ENCODE measurements around the gene PEMT. TPM values are rescaled to one million over a fixed set of nuclear protein-coding genes. Genes with fewer than 3 reads are reported as not detected.

The PEMT gene
- total RNA-seq, 1 donor from 2014 or later = 39.2 TPM

DNA sequence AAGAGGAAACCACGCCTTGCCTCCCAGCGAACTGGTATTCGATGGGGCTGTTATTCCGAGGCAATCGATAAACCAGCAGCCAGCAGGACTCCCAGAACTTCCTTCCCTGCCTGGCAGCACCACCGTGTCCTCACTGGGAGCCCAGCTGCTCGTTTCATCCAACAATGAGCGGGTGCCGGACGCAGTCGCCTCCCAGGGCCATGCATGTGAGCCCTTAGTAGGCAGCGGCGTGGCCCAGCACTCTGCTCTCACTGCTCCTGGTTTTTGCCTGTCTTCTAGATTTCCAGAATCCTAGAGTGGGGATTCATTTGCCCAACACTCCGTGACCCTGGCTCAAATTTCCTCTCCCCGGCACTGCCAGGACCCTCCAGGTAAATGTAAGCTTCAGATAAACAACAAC, 66.2 kb downstream of the PEMT start:
- no peak overlapping the region for H3K4me3 Mint-ChIP-seq (ENCODE audit: low read depth)
- no peak for DNase-seq (ENCODE audit: low spot score)
- no peak overlapping the region for H3K27ac Mint-ChIP-seq
- H3K27me3 Mint-ChIP-seq (ENCODE audit: low read depth) = no peaks in the 10 kb centered on the region
- no peaks in the 10 kb centered on the region for H3K9me3 Mint-ChIP-seq
- no peaks in the 10 kb centered on the region for H3K36me3 Mint-ChIP-seq (ENCODE audit: low read depth)
- intact Hi-C loops (cut with micrococcal nuclease) = no loop called here
- H3K4me1 Mint-ChIP-seq (ENCODE audit: low read depth) = no peaks in the 10 kb centered on the region

GRCh38 chr17:17523731-17524490, 67.6 kb downstream of the PEMT start:
- H3K9me3 Mint-ChIP-seq = no peaks in the 10 kb centered on the region
- H3K4me1 Mint-ChIP-seq (ENCODE audit: low read depth) = no peaks in the 10 kb centered on the region
- intact Hi-C loops (cut with micrococcal nuclease) = no loop called here
- no peak overlapping the region for H3K4me3 Mint-ChIP-seq (ENCODE audit: low read depth)
- H3K36me3 Mint-ChIP-seq (ENCODE audit: low read depth) = no peaks in the 10 kb centered on the region
- no peak overlapping the region for H3K27ac Mint-ChIP-seq
- no peaks in the 10 kb centered on the region for H3K27me3 Mint-ChIP-seq (ENCODE audit: low read depth)
- no peak for DNase-seq (ENCODE audit: low spot score)

DNA sequence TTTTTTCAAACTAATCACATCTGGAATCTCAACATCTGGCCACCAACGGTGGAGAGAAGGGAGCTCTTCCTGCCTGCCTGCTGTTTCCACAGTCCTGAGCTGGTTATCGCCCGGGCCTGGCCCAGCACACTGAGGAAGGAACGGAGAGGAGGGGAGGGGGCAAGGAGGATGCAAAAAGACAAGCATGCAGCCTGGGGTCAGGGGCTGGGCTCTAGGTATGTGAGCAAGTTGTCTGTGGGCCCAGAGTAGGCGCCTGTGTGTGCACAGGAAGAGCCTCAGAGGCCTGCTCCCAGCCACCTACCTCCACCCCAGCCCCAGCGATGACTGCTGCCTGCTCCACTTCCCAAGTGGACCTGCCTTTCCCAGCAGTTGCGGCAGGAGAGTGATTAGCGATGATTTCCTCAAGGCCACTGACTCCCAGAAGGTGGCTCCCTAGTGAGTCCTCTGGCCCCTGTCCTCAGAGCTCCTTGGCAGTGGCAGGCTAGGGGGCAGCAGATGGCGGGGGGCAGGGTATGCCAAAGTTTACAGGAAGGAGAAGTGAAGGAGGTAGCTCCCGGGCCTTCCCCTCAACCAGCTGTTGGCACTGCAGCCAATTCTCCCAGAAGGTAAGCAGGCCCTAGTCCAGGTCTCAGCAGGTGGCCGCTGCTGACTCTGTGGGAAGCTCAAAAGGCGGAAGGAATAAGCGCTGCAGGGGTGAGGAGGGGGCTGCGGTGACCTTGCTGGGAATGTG, 68.3 kb downstream of the PEMT start:
- Mint-ChIP-seq H3K27me3 (ENCODE audit: low read depth) (no peaks in the 10 kb centered on the region), H3K36me3 (ENCODE audit: low read depth) (no peaks in the 10 kb centered on the region), H3K27ac (no peak overlapping the region), H3K4me1 (ENCODE audit: low read depth) (no peaks in the 10 kb centered on the region), H3K4me3 (ENCODE audit: low read depth) (no peak overlapping the region), H3K9me3 (no peaks in the 10 kb centered on the region)
- intact Hi-C loops (cut with micrococcal nuclease) = no loop called here
- no peak for DNase-seq (ENCODE audit: low spot score)

- H3K27me3 Mint-ChIP-seq (ENCODE audit: low read depth) = no peaks in the 10 kb centered on the region
These were observed 70.8 kb downstream of the PEMT start for GRCh38 chr17:17520599-17521232.

DNA sequence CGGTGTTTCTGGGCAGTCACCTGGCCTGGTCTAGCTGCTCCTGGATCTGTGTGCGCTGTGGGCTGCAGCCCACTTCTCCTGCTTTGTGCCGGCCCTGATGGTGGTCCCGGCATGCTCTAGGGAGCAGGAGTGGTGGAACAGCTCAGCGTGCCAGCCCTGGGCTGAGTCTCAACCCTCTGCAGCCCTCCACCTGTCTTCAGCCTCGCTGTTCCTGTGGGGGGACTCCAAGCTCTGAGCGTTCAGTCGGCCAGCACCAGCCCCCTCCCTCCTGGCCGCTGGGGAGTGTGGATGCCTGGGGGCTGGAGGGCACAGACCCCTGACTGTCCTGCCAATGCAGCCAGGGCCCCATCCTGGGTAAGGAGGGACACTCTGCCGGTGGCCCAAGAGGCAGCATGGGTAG, 71.6 kb downstream of the PEMT start:
- no peak overlapping the region for H3K27ac Mint-ChIP-seq
- H3K9me3 Mint-ChIP-seq = no peaks in the 10 kb centered on the region
- peaks cover 3% of the 10 kb centered on the region for H3K4me1 Mint-ChIP-seq (ENCODE audit: low read depth)
- H3K4me3 Mint-ChIP-seq (ENCODE audit: low read depth) = no peak overlapping the region
- intact Hi-C loops (cut with micrococcal nuclease) = no loop called here
- H3K27me3 Mint-ChIP-seq (ENCODE audit: low read depth) = no peaks in the 10 kb centered on the region
- no peak for DNase-seq (ENCODE audit: low spot score)
- no peaks in the 10 kb centered on the region for H3K36me3 Mint-ChIP-seq (ENCODE audit: low read depth)

More at GRCh38 chr17:17520599-17521232, 70.8 kb downstream of the PEMT start:
- Mint-ChIP-seq H3K36me3 (ENCODE audit: low read depth) (no peaks in the 10 kb centered on the region), H3K27ac (no peak overlapping the region), H3K4me1 (ENCODE audit: low read depth) (peaks cover 3% of the 10 kb centered on the region), H3K4me3 (ENCODE audit: low read depth) (no peak overlapping the region), H3K9me3 (no peaks in the 10 kb centered on the region)
- intact Hi-C loops (cut with micrococcal nuclease) = no loop called here
- no peak for DNase-seq (ENCODE audit: low spot score)

DNA sequence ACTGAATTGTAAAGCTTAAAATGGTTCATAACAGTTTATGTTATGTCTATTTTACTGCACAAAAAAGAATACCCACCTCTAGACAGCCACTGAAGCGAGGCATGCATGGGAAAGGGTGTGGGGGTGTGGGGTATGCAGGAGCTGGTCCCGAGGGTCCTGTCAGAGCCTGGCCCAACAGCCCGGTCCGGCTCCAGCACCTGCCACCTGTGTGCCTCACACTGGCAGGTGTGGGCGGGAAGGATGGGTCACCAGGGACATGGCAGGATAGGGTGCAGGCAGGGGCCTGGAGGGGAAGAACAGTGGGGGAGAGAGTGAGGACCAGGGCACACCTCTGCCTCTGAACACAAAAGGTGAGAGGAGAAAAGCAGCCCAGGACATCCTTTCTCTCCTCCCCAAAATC, 72.6 kb downstream of the PEMT start:
- no peaks in the 10 kb centered on the region for H3K36me3 Mint-ChIP-seq (ENCODE audit: low read depth)
- no peaks in the 10 kb centered on the region for H3K9me3 Mint-ChIP-seq
- no peaks in the 10 kb centered on the region for H3K27me3 Mint-ChIP-seq (ENCODE audit: low read depth)

GRCh38 chr17:17518014-17518413, 73.5 kb downstream of the PEMT start:
- Mint-ChIP-seq H3K9me3 (no peaks in the 10 kb centered on the region), H3K4me1 (ENCODE audit: low read depth) (peaks cover 3% of the 10 kb centered on the region), H3K27ac (no peak overlapping the region), H3K27me3 (ENCODE audit: low read depth) (no peaks in the 10 kb centered on the region), H3K4me3 (ENCODE audit: low read depth) (no peak overlapping the region), H3K36me3 (ENCODE audit: low read depth) (no peaks in the 10 kb centered on the region)
- no peak for DNase-seq (ENCODE audit: low spot score)
- intact Hi-C loops (cut with micrococcal nuclease) = no loop called here

More for the DNA sequence above, 72.6 kb downstream of the PEMT start:
- DNase-seq (ENCODE audit: low spot score) = no peak
- no peak overlapping the region for H3K27ac Mint-ChIP-seq
- peaks cover 3% of the 10 kb centered on the region for H3K4me1 Mint-ChIP-seq (ENCODE audit: low read depth)
- H3K4me3 Mint-ChIP-seq (ENCODE audit: low read depth) = no peak overlapping the region
- intact Hi-C loops (cut with micrococcal nuclease) = no loop called here

DNA sequence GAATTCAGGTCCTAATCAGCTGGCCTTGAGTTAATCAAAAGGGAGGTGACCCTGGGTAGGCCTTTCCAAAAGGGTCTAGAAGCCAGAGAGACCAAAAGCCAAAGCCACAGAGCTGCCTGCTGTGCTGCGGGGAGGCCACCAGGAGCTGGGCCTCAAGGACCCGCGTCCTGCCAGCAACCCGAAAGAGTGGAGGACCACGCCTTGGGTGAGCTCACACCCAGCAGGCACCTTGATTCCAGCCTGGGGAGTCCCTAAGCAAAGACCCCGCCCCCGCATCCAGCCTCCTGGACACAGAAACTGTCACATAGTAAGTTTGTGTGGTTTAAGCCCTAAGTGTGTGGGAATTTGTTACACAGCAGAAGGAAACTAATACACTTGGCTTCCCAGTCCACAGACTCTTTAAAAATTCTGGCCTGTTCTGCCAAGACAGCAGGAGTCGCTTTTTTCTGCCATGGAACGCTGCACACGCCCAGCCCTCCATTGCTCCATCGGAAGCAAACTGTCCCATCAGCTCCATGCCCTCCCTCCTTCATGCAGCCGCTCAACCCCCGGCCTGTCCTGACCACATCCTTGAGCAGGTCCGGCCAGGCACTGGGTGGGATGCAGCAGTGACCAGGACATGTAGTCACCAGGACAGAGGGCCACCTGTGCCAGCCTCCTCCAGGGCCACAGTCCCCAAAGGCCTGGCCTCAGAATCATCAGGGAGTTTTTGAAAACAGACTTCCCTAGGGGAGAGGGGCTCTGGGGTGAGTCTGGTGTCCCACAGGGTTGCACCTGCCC, 74.4 kb downstream of the PEMT start:
- Mint-ChIP-seq H3K36me3 (ENCODE audit: low read depth) (no peaks in the 10 kb centered on the region), H3K4me3 (ENCODE audit: low read depth) (no peak overlapping the region), H3K27ac (no peak overlapping the region), H3K9me3 (no peaks in the 10 kb centered on the region), H3K4me1 (ENCODE audit: low read depth) (peaks cover 3% of the 10 kb centered on the region), H3K27me3 (ENCODE audit: low read depth) (no peaks in the 10 kb centered on the region)
- intact Hi-C loops (cut with micrococcal nuclease) = no loop called here
- no peak for DNase-seq (ENCODE audit: low spot score)

- Mint-ChIP-seq H3K4me3 (ENCODE audit: low read depth) (no peak overlapping the region), H3K9me3 (no peaks in the 10 kb centered on the region), H3K36me3 (ENCODE audit: low read depth) (no peaks in the 10 kb centered on the region), H3K27ac (no peak overlapping the region), H3K4me1 (ENCODE audit: low read depth) (peaks cover 3% of the 10 kb centered on the region), H3K27me3 (ENCODE audit: low read depth) (no peaks in the 10 kb centered on the region)
- DNase-seq (ENCODE audit: low spot score) = no peak
- intact Hi-C loops (cut with micrococcal nuclease) = no loop called here
These were observed 75.3 kb downstream of the PEMT start for GRCh38 chr17:17515934-17516930.

DNA sequence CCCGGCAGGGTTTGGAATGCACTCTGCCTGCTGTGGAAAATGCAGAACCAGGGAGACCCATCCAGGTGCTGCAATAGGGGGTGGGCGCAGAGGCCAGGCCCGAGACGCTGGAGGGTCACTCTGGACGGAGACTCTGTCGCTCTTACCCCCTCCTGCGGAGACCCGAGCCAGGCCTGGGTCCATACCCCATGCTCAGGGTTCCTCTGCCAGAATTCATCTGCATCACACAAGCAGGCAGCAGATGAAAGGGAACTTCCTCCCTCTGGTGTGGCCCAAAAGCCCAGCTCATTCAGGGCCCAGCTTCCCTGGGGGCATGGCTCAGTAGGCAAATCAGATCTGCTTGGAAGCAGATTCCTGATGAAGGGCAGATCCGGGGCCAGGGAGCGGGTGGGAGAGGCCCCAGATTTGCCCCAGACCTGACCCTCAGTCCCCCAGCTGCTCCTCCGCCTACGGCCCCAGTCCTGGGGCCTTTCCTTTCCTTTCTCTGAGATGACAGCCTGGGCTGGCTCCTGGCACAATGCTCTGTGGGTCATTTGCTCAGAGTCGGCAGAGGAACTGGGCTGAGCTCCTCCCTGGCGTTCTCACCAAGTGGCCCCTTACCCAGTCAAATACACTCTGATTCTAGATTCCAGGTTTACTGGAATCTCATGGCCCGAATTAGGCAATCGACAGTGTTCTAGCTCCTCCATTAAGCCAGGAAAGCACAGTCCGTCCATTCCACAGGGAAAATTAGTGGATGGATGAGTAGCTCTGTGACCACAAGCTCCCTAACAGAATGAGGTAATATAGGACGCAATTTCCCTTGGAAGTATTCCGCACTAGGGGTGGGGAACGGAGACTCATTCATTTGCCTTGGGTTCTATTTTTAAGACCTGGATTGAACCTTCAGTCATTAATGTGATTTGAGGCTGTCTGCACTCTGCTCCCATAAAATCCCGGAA, 76.2 kb downstream of the PEMT start:
- intact Hi-C loops (cut with micrococcal nuclease) = no loop called here
- H3K36me3 Mint-ChIP-seq (ENCODE audit: low read depth) = no peaks in the 10 kb centered on the region
- no peaks in the 10 kb centered on the region for H3K9me3 Mint-ChIP-seq
- peaks cover 3% of the 10 kb centered on the region for H3K4me1 Mint-ChIP-seq (ENCODE audit: low read depth)
- no peaks in the 10 kb centered on the region for H3K27me3 Mint-ChIP-seq (ENCODE audit: low read depth)
- DNase-seq (ENCODE audit: low spot score) = no peak
- no peak overlapping the region for H3K4me3 Mint-ChIP-seq (ENCODE audit: low read depth)
- H3K27ac Mint-ChIP-seq = no peak overlapping the region

- no peaks in the 10 kb centered on the region for H3K27me3 Mint-ChIP-seq (ENCODE audit: low read depth)
- no peaks in the 10 kb centered on the region for H3K36me3 Mint-ChIP-seq (ENCODE audit: low read depth)
- H3K27ac Mint-ChIP-seq = no peak overlapping the region
- intact Hi-C loops (cut with micrococcal nuclease) = no loop called here
- no peak for DNase-seq (ENCODE audit: low spot score)
- no peak overlapping the region for H3K4me3 Mint-ChIP-seq (ENCODE audit: low read depth)
- peaks cover 3% of the 10 kb centered on the region for H3K4me1 Mint-ChIP-seq (ENCODE audit: low read depth)
- no peaks in the 10 kb centered on the region for H3K9me3 Mint-ChIP-seq
These were observed 77.0 kb downstream of the PEMT start for GRCh38 chr17:17514361-17514992.
